HCT116 (cell line): Measurements from ENCODE around the gene ZDHHC1. TPM values are rescaled to one million over a fixed set of nuclear protein-coding genes. Genes with fewer than 3 reads are reported as not detected.

Experiments
- ATAC-seq: fragments of 200-7000 bp; cut with Tn5 transposase; 2 replicates; pipeline ENCODE4 v1.9.1; 2020; ENCODE audit warnings: mild to moderate bottlenecking, moderate library complexity
- BruUV-seq: library from RNA; stranded (reverse); fragments of 400-500 nt; replicated peaks from 2 replicates; lab custom pipeline; 2021; lab: Mats Ljungman, UMichigan
- CTCF ChIA-PET: fragments of 300-600 bp; sonication (Branson Sonifier 250); formaldehyde crosslinking; loops from one replicate; lab custom pipeline; 2021; ENCODE audit warnings: antibody characterized with exemption; lab: Charles Lee
- POLR2A ChIA-PET: fragments of 300-600, 350-600 bp; sonication (Branson Sonifier 250); formaldehyde crosslinking; loops from one replicate; lab custom pipeline; 2021; ENCODE audit warnings: antibody characterized with exemption; lab: Charles Lee
- RAD21 ChIA-PET, 2 experiments: fragments of 300-600 bp; sonication (Branson Sonifier 250); formaldehyde crosslinking; loops; one replicate each; lab custom pipeline; 2023; ENCODE audit warnings: low total read pairs in 2 of 2; ENCODE audit not compliant: uncharacterized antibody in 2 of 2, unreplicated experiment in 2 of 2, low non-redundant PET in 1 of 2; lab: Charles Lee
- DNase-seq: peaks from one replicate; pipeline ENCODE4 v3.0.0-alpha.2; 2010; ENCODE audit warnings: low read depth, low spot score
- H2AFZ ChIP-seq: fragments of 200-600 bp; shearing (Covaris generic), sonication (generic); 2 replicates; pipeline ENCODE4 v1.6.1; 2017; ENCODE audit warnings: low read depth, mixed run types, mixed read lengths, antibody characterized with exemption, low read length; ENCODE audit not compliant: poor library complexity, severe bottlenecking
- H3K27ac ChIP-seq: 2 replicates; pipeline ENCODE4 v1.5.1; 2012; ENCODE audit warnings: low read depth, low read length
- H3K27me3 ChIP-seq: fragments of 200-600 bp; sonication (generic); 2 replicates; pipeline ENCODE4 v1.6.1; 2016; ENCODE audit warnings: mixed run types, low read length, mixed read lengths; ENCODE audit not compliant: insufficient read depth
- H3K36me3 ChIP-seq, 2 experiments: fragments of 200-500 bp in 1 of 2; fragments of 200-600 bp in 1 of 2; sonication (Bioruptor generic) in 1 of 2; sonication (generic) in 1 of 2; 2 replicates each; pipeline versions ENCODE4 v1.5.1 to v1.6.1; 2014 to 2016; ENCODE audit warnings: low read length in 2 of 2, inconsistent platforms in 1 of 2, mixed read lengths in 1 of 2, mixed run types in 1 of 2; ENCODE audit not compliant: insufficient read depth in 2 of 2, control insufficient read depth in 1 of 2
- H3K4me1 ChIP-seq, 2 experiments: fragments of 200-600 bp in 1 of 2; sonication (generic) in 1 of 2; 2 replicates each; pipeline versions ENCODE4 v1.5.1 to v1.6.1; 2012 to 2017; ENCODE audit warnings: low read length in 2 of 2, inconsistent platforms in 1 of 2, mild to moderate bottlenecking in 1 of 2, mixed read lengths in 1 of 2, mixed run types in 1 of 2, moderate library complexity in 1 of 2; ENCODE audit not compliant: insufficient read depth in 2 of 2, control insufficient read depth in 1 of 2
- H3K4me2 ChIP-seq: fragments of 200-600 bp; sonication (generic); 2 replicates; pipeline ENCODE4 v1.6.1; 2017; ENCODE audit warnings: mixed run types, low read length, mixed read lengths
- H3K4me3 ChIP-seq, 2 experiments: fragments of 200-600 bp in 1 of 2; sonication (generic) in 1 of 2; replicated peaks in 1 of 2; 2 replicates each; pipeline ENCODE4 v1.5.1; 2011 to 2016; ENCODE audit warnings: low read length in 2 of 2, control low read depth in 1 of 2, low read depth in 1 of 2, mild to moderate bottlenecking in 1 of 2, mixed read lengths in 1 of 2, mixed run types in 1 of 2
- H3K79me2 ChIP-seq: fragments of 200-600 bp; sonication (generic); 2 replicates; pipeline ENCODE4 v1.6.1; 2017; ENCODE audit warnings: mild to moderate bottlenecking, mixed run types, low read length, moderate library complexity, mixed read lengths; ENCODE audit not compliant: insufficient read depth
- H3K9ac ChIP-seq: fragments of 200-600 bp; sonication (generic); 2 replicates; pipeline ENCODE4 v1.6.1; 2016; ENCODE audit warnings: low read length, mixed read lengths
- H3K9me2 ChIP-seq: fragments of 200-600 bp; sonication (generic), shearing (Covaris generic); 2 replicates; pipeline ENCODE4 v1.6.1; 2017; ENCODE audit warnings: mixed run types, mild to moderate bottlenecking, moderate library complexity; ENCODE audit not compliant: insufficient read depth
- H3K9me3 ChIP-seq, 2 experiments: fragments of 200-500 bp in 1 of 2; fragments of 200-600 bp in 1 of 2; sonication (Bioruptor generic) in 1 of 2; sonication (generic) in 1 of 2; 2 replicates each; pipeline ENCODE4 v1.6.1; 2014 to 2017; ENCODE audit warnings: low read length in 2 of 2, mixed read lengths in 2 of 2, inconsistent platforms in 1 of 2, low read depth in 1 of 2, mild to moderate bottlenecking in 1 of 2, mixed run types in 1 of 2, moderate library complexity in 1 of 2; ENCODE audit not compliant: control insufficient read depth in 1 of 2, insufficient read depth in 1 of 2
- H4K20me1 ChIP-seq: fragments of 200-600 bp; sonication (generic), shearing (Covaris generic); 2 replicates; pipeline ENCODE4 v1.6.1; 2017; ENCODE audit warnings: mixed run types, mild to moderate bottlenecking, moderate library complexity; ENCODE audit not compliant: insufficient read depth
- CEBPB ChIP-seq: IDR thresholded peaks from 2 replicates; pipeline ENCODE4 v1.6.1; 2012; ENCODE audit warnings: low read depth
- ELF1 ChIP-seq: IDR thresholded peaks from 2 replicates; pipeline ENCODE4 v1.6.1; 2012; ENCODE audit warnings: low read depth, borderline replicate concordance
- EZH2 ChIP-seq: fragments of 200-600 bp; sonication (generic); IDR thresholded peaks from 2 replicates; pipeline ENCODE4 v1.6.1; 2017; ENCODE audit warnings: antibody characterized with exemption, mixed run types
- EZH2phosphoT487 ChIP-seq: fragments of 200-600 bp; IDR thresholded peaks from 2 replicates; pipeline ENCODE4 v1.6.1; 2018; ENCODE audit warnings: antibody characterized with exemption, borderline replicate concordance
- RAD21 ChIP-seq: IDR thresholded peaks from 2 replicates; pipeline ENCODE4 v1.6.1; 2012; ENCODE audit warnings: low read depth, mild to moderate bottlenecking
- SIN3A ChIP-seq: IDR thresholded peaks from 2 replicates; pipeline ENCODE4 v1.6.1; 2012; ENCODE audit warnings: low read depth
- SRF ChIP-seq: IDR thresholded peaks from 2 replicates; pipeline ENCODE4 v1.6.1; 2012; ENCODE audit warnings: low read depth
- TCF7L2 ChIP-seq: IDR thresholded peaks from 2 replicates; pipeline ENCODE4 v1.7.0; 2011; ENCODE audit warnings: borderline replicate concordance, inconsistent platforms; ENCODE audit not compliant: insufficient read depth, insufficient read length; ENCODE audit errors: extremely low read depth
- ZFX ChIP-seq: fragments of 450-650 bp; IDR thresholded peaks from 2 replicates; pipeline ENCODE4 v1.6.1; 2017
- intact Hi-C: fragments of 100-400 bp; cut with micrococcal nuclease; formaldehyde crosslinking; loops from 2 replicates; pipeline ENCODE4 v1.10.0; 2022
- total RNA-seq: library from RNA; stranded (reverse); gene quantifications from one replicate; pipeline ENCODE4 v1.2.1, GENCODE V29; 2021; ENCODE audit not compliant: unreplicated experiment
- TF ChIP-seq, protein P1 (sequence below): IDR thresholded peaks from 2 replicates; pipeline ENCODE4 v1.6.1; 2012; ENCODE audit warnings: low read depth
- TF ChIP-seq, protein P2 (sequence below): IDR thresholded peaks from 2 replicates; pipeline ENCODE4 v1.6.1; 2012

ZDHHC1 gene
- total RNA-seq, 1 experiment from 2014 or later: 9.1 TPM

DNA sequence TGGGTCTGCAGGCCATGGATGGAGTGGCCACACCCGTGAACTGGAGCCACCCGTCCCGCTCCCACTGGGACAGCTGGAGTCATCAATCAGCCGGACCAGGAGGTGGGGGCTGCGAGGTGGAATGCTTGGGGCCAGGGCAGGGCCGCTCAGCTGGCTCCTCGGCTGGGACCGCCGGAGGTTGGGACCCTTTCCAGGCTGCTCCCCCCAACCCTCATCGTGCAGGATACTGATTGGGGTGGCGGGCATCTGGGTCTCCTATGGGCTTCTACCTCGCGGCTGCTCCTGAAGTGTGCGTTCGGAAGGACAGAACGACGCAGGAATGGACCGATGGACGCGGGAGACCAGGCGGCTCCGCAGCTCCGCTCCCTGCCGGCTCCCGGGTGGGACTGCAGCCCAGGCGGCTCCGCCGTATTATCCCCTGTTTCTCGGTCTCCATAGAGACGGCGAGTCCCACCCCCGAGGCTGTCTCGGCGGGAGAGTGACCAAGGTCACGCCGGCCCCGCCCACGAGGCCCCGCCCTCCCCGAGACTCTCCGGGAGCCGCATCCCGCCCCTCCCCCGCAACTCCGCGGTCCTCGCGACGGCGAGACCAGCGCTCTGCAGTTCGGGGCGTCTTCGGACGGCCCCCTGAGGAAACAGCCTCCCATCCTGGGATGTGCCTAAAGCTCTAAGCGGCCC, 23.0 kb downstream of the ZDHHC1 start, which contains the start of gene TPPP3 (continued):
- TF ChIP-seq, protein P1, sequence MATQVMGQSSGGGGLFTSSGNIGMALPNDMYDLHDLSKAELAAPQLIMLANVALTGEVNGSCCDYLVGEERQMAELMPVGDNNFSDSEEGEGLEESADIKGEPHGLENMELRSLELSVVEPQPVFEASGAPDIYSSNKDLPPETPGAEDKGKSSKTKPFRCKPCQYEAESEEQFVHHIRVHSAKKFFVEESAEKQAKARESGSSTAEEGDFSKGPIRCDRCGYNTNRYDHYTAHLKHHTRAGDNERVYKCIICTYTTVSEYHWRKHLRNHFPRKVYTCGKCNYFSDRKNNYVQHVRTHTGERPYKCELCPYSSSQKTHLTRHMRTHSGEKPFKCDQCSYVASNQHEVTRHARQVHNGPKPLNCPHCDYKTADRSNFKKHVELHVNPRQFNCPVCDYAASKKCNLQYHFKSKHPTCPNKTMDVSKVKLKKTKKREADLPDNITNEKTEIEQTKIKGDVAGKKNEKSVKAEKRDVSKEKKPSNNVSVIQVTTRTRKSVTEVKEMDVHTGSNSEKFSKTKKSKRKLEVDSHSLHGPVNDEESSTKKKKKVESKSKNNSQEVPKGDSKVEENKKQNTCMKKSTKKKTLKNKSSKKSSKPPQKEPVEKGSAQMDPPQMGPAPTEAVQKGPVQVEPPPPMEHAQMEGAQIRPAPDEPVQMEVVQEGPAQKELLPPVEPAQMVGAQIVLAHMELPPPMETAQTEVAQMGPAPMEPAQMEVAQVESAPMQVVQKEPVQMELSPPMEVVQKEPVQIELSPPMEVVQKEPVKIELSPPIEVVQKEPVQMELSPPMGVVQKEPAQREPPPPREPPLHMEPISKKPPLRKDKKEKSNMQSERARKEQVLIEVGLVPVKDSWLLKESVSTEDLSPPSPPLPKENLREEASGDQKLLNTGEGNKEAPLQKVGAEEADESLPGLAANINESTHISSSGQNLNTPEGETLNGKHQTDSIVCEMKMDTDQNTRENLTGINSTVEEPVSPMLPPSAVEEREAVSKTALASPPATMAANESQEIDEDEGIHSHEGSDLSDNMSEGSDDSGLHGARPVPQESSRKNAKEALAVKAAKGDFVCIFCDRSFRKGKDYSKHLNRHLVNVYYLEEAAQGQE: no peak

DNA sequence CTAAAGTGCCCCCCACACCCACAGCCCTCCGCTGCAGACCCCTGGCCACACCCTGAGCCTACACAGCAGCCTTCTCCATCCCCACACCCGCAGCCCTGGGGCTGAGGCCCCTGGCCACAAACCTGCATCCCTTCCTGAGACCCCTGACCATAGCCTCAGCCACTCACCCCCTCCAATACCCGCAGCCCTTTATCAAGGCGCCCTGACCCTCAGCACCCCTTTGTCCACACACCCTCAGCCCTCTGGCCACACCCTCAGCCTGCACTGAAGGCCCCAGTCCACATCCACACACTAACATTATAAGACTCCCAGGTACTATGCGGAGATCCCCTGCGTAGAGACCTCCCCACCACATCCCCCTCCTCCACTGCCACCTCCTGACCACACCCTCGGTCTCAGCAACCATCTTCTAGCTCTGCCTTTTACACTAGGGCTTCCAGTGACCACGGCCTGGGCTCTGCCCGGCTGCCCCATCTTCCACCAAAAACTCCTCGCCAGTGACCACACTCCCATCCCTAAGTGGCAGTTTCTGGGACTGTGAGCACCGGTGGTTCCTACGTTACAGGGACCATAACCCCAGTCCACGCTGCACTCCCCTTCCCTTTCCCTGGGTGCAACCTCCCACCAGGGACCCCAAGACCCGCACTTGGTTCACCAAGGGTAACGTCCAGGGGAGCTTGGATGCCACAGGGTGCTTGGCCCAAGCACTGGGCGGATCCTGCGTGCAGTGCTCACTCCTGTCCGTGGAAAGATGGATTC, 23.8 kb downstream of the ZDHHC1 start:
- ATAC-seq: no peak
- H3K4me3 ChIP-seq: no peak overlapping the region
- H2AFZ ChIP-seq: no peak overlapping the region
- no peaks in the 10 kb centered on the region for H3K9me3 ChIP-seq
- no peak for DNase-seq
- no peaks in the 10 kb centered on the region for H3K27me3 ChIP-seq
- no TSS peak for BruUV-seq
- no peak overlapping the region for H3K9ac ChIP-seq
- no peaks in the 10 kb centered on the region for H3K36me3 ChIP-seq
- ChIA-PET POLR2A (no interaction called here), CTCF (no interaction called here), RAD21 (no interaction called here)
- H4K20me1 ChIP-seq: no peaks in the 10 kb centered on the region
- H3K4me2 ChIP-seq: no peak overlapping the region
- TF ChIP-seq ELF1 (no peak), ZFX (no peak), SIN3A (no peak), CEBPB (no peak), RAD21 (no peak), EZH2phosphoT487 (no peak), EZH2 (no peak), TCF7L2 (no peak), SRF (no peak)
- TF ChIP-seq, protein P1: no peak
- TF ChIP-seq, protein P2, sequence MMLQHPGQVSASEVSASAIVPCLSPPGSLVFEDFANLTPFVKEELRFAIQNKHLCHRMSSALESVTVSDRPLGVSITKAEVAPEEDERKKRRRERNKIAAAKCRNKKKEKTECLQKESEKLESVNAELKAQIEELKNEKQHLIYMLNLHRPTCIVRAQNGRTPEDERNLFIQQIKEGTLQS: no peak
- intact Hi-C loops: no loop called here
- H3K9me2 ChIP-seq: no peaks in the 10 kb centered on the region
- no peak overlapping the region for H3K27ac ChIP-seq
- peaks cover 10 to 20% of the 10 kb centered on the region in 2 experiments for H3K4me1 ChIP-seq
- no peaks in the 10 kb centered on the region for H3K79me2 ChIP-seq
